Tibial nerve (tissue), 4 donors: ENCODE data around the gene CATSPERZ.

Experiments used
- CTCF ChIP-seq, 5 experiments: fragments of 200-600 bp in 3 of 5; fragments of 450-650 bp in 2 of 5; sonication (generic) in 3 of 5; IDR thresholded peaks; one replicate each; pipeline ENCODE4 v1.5.1; 2016 to 2019; ENCODE audit warnings: antibody characterized with exemption in 5 of 5, mild to moderate bottlenecking in 3 of 5, moderate library complexity in 2 of 5
- EP300 ChIP-seq, 2 donors: sonication (generic); formaldehyde crosslinking; IDR thresholded peaks; one replicate each; pipeline ENCODE4 v1.6.1; 2017; ENCODE audit warnings: antibody characterized with exemption in 2 of 2, mild to moderate bottlenecking in 1 of 2
- POLR2A ChIP-seq, 2 donors: fragments of 450-650 bp; IDR thresholded peaks; one replicate each; pipeline ENCODE4 v1.6.1; 2017; ENCODE audit warnings: antibody characterized with exemption in 2 of 2, mild to moderate bottlenecking in 2 of 2, moderate library complexity in 2 of 2

GRCh38 chr11:64285885-64286800 lies 14.0 kb upstream of the CATSPERZ start:
- TF ChIP-seq CTCF (IDR thresholded peaks at IDR 0.05): no peak
- TF ChIP-seq EP300 (IDR thresholded peaks at IDR 0.05): no peak
- no peak for TF ChIP-seq POLR2A (IDR thresholded peaks at IDR 0.05)
